ENCODE results near the gene CIP2A.

Gene CIP2A

GRCh38 chr3:108564564-108564963, 24.7 kb downstream of the CIP2A start:
- no peak for DNase-seq (ENCODE audit: low read depth in 1 of 2, low spot score in 1 of 2)

- DNase-seq (ENCODE audit: low read depth in 1 of 2, low spot score in 1 of 2): no peak
Observed at GRCh38 chr3:108562565-108562964, 26.7 kb downstream of the CIP2A start.

GRCh38 chr3:108555966-108556581, 33.2 kb downstream of the CIP2A start:
- no peak for DNase-seq (ENCODE audit: low read depth in 1 of 2, low spot score in 1 of 2)

DNA sequence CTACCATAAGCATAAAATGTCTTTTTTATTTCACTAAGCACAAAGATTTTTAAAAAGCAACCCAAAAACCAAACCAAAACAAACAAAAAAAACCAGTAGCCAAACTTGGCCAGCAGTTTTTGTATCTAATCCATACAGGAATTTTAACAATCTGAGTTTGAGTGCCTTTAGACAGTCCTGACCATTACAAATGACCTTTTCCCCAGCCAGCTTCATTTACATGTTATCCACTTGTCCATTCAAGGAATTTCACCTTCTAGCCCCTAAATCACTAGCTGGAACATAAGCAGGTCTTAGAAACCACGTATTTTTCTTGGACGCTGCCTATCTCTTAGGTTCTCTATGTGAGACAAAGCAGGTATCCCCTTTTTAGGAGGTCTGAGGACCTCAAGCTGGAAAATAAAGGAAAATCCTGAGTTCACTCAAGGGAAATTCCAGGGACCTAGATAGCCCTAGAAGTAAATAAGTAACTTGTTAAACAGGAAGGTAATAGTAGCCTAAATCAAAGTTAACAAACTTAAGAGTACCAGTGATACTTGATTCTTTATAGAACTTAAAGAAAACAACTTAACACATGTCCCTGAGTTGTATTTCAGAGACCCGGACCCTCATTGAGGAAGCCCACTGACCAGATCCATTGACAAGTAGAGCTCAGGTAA, 34.2 kb downstream of the CIP2A start:
- DNase-seq (ENCODE audit: low read depth in 1 of 2, low spot score in 1 of 2): no peak

GRCh38 chr3:108554229-108554628, 35.0 kb downstream of the CIP2A start:
- no peak for DNase-seq (ENCODE audit: low read depth in 1 of 2, low spot score in 1 of 2)

DNA sequence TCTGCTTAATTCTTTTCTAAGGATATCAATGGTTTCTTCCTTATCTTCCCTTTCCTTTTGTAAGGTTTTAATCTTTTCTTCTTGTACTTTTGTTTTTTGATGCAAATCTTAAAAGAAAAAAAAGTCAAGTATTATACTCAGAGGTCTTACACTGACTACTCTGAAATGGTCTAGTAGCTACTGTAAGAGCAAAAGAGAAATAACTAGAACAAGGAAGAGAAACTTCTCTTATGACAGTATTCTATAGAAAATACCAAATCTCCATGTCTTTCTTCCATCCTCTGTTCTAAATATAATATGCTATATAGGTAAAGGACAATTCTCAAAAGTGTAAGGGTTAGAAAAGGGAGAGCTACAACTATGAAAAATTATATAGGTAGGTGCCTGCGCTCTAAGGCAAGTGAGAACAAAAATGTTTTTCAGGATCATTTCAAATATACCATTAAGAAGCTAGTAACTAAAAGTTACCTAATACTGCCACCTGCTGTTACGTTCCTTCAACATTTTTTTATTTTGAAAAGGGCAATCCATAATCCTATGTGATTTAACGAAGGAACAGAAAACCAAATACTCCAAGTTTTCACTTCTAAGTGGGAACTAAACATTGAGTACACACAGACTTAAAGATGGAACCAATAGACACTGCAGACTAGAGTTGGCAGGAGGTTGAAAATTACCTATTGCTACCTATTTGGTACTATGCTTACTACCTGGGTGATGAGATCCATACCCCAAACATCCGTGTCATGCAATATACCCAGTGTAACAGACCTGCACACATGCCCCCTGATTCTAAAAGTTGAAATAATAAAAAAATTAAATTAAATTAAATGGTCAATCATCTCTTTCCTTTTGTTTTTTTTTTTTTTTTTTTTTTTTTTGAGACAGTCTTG, 36.7 kb downstream of the CIP2A start:
- DNase-seq (ENCODE audit: low read depth in 1 of 2, low spot score in 1 of 2): no peak

DNA sequence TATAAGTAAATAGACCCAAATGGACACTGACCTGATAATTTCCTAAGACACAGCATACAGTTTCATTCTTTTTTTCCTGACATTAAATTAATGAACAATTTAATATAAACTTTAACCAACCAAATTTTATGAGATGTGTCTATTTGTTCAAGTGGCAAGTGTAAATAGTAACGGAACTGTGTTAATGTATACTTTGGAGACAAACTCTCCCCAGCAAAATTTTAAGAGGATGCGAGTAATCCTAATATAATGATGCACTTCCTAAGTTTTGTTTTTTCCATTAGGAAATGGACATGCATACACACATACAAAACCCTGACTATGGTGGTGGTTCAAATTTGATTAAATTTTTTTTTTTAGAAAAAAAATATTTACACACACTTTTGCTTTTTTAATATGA, 40.4 kb downstream of the CIP2A start:
- no peak for DNase-seq (ENCODE audit: low read depth in 1 of 2, low spot score in 1 of 2)

GRCh38 chr3:108548304-108548703, 40.9 kb downstream of the CIP2A start:
- no peak for DNase-seq (ENCODE audit: low read depth in 1 of 2, low spot score in 1 of 2)

DNA sequence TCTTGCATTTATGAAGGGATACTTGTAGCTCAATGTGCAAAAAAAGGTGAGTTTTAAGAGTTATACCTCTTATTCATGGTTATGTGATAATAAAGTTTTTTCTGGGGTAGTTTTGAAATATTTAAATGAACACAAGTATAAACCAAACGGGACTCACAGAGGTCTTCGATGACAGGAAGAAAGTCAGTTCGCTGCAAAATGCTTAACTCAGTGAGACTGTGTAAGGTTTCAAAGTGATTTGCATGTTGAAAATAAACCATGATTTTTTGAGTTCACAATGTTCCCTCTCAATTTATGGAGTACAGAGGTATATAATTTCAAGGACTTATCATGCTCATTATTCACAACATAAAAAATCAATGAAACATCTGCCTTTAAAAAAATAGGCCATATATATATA, 42.5 kb downstream of the CIP2A start:
- no peak for DNase-seq (ENCODE audit: low read depth in 1 of 2, low spot score in 1 of 2)

DNA sequence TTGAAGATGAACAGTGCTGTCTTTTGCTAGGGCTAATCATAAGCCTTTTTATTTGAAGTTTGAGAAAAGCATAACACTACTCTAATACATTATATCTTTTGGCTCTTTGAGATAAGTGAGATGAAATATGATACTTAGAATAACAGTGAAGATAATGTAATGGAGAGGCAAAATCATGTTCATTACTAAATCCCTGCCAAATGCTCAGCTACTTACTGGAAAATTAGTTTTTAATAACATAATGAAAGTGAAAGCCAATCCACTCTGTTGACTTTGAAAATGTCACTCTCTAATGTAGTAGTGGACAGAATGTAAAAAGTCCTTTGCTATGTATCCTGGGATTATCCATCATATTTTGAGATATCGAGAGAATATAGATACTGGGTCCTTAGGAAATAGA, 43.0 kb downstream of the CIP2A start:
- DNase-seq (ENCODE audit: low read depth in 1 of 2, low spot score in 1 of 2): no peak

DNA sequence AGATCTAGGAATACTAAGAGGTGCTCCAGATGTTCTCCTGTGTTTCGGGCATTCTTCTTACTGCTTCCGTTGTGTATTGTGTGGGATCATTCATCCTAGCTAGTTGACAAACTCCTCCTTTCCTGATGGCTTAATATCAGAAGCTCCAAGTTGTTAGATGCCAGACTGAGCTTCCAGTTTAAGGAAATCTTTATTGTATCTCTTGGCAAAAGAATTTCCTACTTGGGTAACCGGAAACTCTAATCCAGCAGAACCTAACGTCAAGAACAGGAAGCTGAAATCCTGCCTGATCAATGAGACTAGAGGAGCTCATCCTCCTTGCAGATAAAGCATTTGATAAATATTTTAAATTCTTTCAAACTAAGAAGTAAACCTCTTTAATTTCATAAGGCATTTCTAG, 51.2 kb downstream of the CIP2A start:
- DNase-seq (ENCODE audit: low read depth in 1 of 2, low spot score in 1 of 2): no peak

GRCh38 chr3:108528459-108529252, 60.6 kb downstream of the CIP2A start:
- DNase-seq (ENCODE audit: low read depth in 1 of 2, low spot score in 1 of 2): no peak

GRCh38 chr3:108527817-108528216, 61.4 kb downstream of the CIP2A start:
- no peak for DNase-seq (ENCODE audit: low read depth in 1 of 2, low spot score in 1 of 2)

DNA sequence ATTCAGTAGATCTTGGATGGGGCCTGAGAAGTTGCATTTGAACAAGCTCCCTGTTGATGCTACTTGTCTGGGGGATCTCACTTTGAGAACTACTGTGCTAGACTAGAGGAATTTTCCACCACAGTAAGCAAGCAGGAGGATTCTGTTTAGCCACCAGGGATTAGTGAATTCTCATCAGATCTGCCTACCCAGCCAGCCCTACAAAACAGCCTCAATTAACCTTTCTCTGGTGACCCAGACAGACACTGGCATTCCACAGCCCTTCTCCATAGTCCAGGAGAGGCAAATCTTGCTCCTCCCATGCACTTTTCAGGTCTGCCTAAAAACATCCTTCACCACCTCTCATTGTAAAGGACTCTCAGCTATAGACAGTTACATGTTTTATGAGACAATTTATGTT, 62.1 kb downstream of the CIP2A start:
- DNase-seq (ENCODE audit: low read depth in 1 of 2, low spot score in 1 of 2): no peak

DNA sequence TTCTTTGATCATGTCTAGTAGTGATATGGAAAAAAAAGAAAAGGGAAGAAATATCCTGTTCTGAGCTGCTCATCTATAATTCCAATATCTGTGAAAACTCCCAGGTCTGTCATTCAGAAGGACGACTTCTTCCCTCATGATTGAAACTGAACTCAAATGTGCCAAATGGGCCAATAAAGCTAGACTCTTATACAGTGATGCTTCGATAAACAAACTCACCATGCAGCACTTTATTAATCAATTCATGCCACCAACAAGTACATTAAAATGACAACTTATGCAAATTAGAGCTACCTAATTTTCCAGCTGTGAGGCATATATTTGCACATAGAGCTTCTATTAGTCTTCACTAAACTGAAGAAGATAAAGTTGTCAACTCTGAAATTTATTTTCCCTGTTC, 63.3 kb downstream of the CIP2A start:
- DNase-seq (ENCODE audit: low read depth in 1 of 2, low spot score in 1 of 2): no peak

GRCh38 chr3:108525256-108525655, 64.0 kb downstream of the CIP2A start:
- DNase-seq (ENCODE audit: low read depth in 1 of 2, low spot score in 1 of 2): no peak

DNA sequence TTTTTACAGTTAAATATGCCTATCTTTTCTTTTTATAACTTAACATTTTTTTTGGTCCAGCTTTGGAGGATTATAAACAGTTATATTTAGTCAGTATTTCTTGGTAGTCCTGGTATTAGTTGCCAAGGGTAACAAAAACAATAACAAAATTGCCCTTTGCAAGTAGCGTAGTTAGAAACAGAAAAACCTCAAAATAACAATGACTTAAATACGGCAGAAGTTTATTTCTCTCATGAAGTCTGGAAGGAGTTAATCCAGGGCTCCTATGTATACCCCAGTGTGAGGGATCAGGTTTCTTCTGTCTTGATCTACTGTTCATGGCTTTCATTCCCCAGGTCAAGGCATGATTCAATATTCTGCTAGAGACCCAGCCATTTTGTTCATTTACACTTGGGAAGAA, 64.7 kb downstream of the CIP2A start:
- no peak for DNase-seq (ENCODE audit: low read depth in 1 of 2, low spot score in 1 of 2)

DNA sequence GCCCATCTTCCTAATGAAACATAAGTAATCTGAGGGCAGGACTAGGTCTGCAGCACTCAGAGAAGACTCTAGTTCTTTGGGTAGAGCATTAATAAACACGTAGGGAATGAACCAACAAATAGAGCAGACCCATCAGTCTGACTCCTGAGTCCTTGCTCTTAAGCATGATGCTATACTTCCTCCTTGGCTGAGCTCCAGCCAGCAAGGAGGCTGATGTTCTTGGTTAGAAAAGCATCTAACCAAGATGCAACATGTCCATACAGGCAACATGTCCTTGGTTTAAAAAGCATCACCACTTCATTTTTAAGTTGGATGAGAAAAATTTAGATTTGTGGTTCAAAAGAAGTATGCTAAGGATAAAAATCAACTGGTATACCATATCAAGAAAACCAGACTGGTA, 70.3 kb downstream of the CIP2A start:
- DNase-seq (ENCODE audit: low read depth in 1 of 2, low spot score in 1 of 2): no peak

DNA sequence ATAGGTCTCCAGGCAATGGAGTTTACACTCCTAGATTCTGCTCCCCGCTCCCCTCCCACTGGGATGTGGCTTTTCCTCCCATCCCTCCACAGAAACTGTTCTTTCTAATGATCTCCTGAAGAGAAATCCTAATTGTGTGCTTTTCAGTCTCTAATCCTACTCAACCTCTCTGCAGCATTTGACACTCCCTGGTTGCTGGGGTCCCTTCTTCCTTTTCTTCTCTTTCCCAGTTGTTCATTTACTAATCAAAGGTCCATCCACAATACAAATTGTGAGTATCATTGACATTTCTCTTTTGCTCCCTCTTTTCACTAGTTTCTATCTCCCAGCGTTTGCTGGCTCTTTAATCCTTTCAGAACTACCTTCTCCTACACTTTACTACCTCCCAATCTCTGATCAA, 72.4 kb downstream of the CIP2A start:
- no peak for DNase-seq (ENCODE audit: low read depth in 1 of 2, low spot score in 1 of 2)

GRCh38 chr3:108513961-108514360, 75.3 kb downstream of the CIP2A start:
- DNase-seq (ENCODE audit: low read depth in 1 of 2, low spot score in 1 of 2): no peak

GRCh38 chr3:108512671-108513070, 76.6 kb downstream of the CIP2A start:
- no peak for DNase-seq (ENCODE audit: low read depth in 1 of 2, low spot score in 1 of 2)

All from activated T-helper 1 cell treated with anti-CD3 and anti-CD28 coated beads, Interleukin-2, amount 50 U/mL, for 16 hours (primary cell).